Astrocyte (in vitro differentiated cells and primary cell): Measurements from ENCODE around the gene AMN. TPM values are rescaled to one million over a fixed set of nuclear protein-coding genes. Genes with fewer than 3 reads are reported as not detected.

Experiments
- DNase-seq: peaks from one replicate; pipeline ENCODE4 v3.0.0-alpha.2; 2010; ENCODE audit warnings: low read depth
- FAIRE-seq: peaks from 2 replicates; lab custom pipeline; 2011; peaks lifted over from hg19 to GRCh38; lab: Jason Lieb, UNC
- H2AFZ ChIP-seq: 2 replicates; pipeline ENCODE4 v1.6.0; 2012; ENCODE audit warnings: low read depth, low read length, inconsistent platforms
- H3K27ac ChIP-seq: 2 replicates; pipeline ENCODE4 v1.5.1; 2011; ENCODE audit warnings: low read depth, low read length, inconsistent platforms
- H3K27me3 ChIP-seq: 2 replicates; pipeline ENCODE4 v1.6.0; 2011; ENCODE audit warnings: low read length, inconsistent platforms; ENCODE audit not compliant: insufficient read depth
- H3K36me3 ChIP-seq: 2 replicates; pipeline ENCODE4 v1.5.1; 2011; ENCODE audit warnings: low read length, inconsistent platforms; ENCODE audit not compliant: insufficient read depth
- H3K4me1 ChIP-seq: 2 replicates; pipeline ENCODE4 v1.5.1; 2011; ENCODE audit warnings: low read length, inconsistent platforms; ENCODE audit not compliant: insufficient read depth
- H3K4me2 ChIP-seq: 2 replicates; pipeline ENCODE4 v1.6.0; 2012; ENCODE audit warnings: low read length, inconsistent platforms
- H3K4me3 ChIP-seq: 2 replicates; pipeline ENCODE4 v1.5.1; 2011; ENCODE audit warnings: low read depth, mild to moderate bottlenecking, low read length, inconsistent platforms; ENCODE audit not compliant: insufficient read depth
- H3K79me2 ChIP-seq: 2 replicates; pipeline ENCODE4 v1.6.0; 2012; ENCODE audit warnings: mild to moderate bottlenecking, low read length, inconsistent platforms; ENCODE audit not compliant: insufficient read depth
- H3K9ac ChIP-seq: 2 replicates; pipeline ENCODE4 v1.6.0; 2012; ENCODE audit warnings: mild to moderate bottlenecking, low read length, inconsistent platforms
- H3K9me3 ChIP-seq: 2 replicates; pipeline ENCODE4 v1.5.1; 2012; ENCODE audit warnings: low read depth, mild to moderate bottlenecking, low read length, inconsistent platforms; ENCODE audit not compliant: insufficient read depth
- H4K20me1 ChIP-seq: 2 replicates; pipeline ENCODE4 v1.6.0; 2012; ENCODE audit warnings: low read length, inconsistent platforms; ENCODE audit not compliant: insufficient read depth
- H3K27ac Mint-ChIP-seq: one replicate; pipeline ENCODE4 v1.8.0; 2021; ENCODE audit warnings: mild to moderate bottlenecking, mixed read lengths; ENCODE audit not compliant: unreplicated experiment
- H3K27me3 Mint-ChIP-seq: one replicate; pipeline ENCODE4 v1.8.0; 2021; ENCODE audit warnings: low read depth, mixed read lengths; ENCODE audit not compliant: unreplicated experiment
- H3K36me3 Mint-ChIP-seq: one replicate; pipeline ENCODE4 v1.8.0; 2021; ENCODE audit warnings: low read depth, mixed read lengths; ENCODE audit not compliant: unreplicated experiment
- H3K4me1 Mint-ChIP-seq: one replicate; pipeline ENCODE4 v1.8.0; 2021; ENCODE audit warnings: low read depth, mixed read lengths; ENCODE audit not compliant: unreplicated experiment
- H3K4me3 Mint-ChIP-seq: one replicate; pipeline ENCODE4 v1.8.0; 2021; ENCODE audit warnings: mild to moderate bottlenecking, moderate library complexity, mixed read lengths; ENCODE audit not compliant: unreplicated experiment
- H3K9me3 Mint-ChIP-seq: one replicate; pipeline ENCODE4 v1.8.0; 2021; ENCODE audit warnings: mild to moderate bottlenecking, mixed read lengths; ENCODE audit not compliant: unreplicated experiment
- CTCF ChIP-seq: IDR thresholded peaks from 2 replicates; pipeline ENCODE4 v1.5.1; 2011; ENCODE audit warnings: low read depth, mild to moderate bottlenecking, inconsistent platforms, low read length, moderate library complexity; ENCODE audit not compliant: insufficient read depth
- EZH2 ChIP-seq: IDR thresholded peaks from 2 replicates; pipeline ENCODE4 v1.6.1; 2012; ENCODE audit warnings: mild to moderate bottlenecking, low read length, inconsistent platforms; ENCODE audit not compliant: insufficient read depth
- total RNA-seq: library from RNA; stranded (reverse); gene quantifications from 2 replicates; pipeline ENCODE4 v1.2.1, GENCODE V29; 2021

AMN gene
- total RNA-seq, 1 donor from 2014 or later = 2.0 TPM

- Histone ChIP-seq H3K4me1 (peaks cover 2% of the 10 kb centered on the region), H3K36me3 (peaks cover 11% of the 10 kb centered on the region), H2AFZ (no peak overlapping the region), H3K79me2 (no peaks in the 10 kb centered on the region), H3K4me3 (no peak overlapping the region), H3K9me3 (no peaks in the 10 kb centered on the region), H3K27me3 (no peaks in the 10 kb centered on the region), H3K9ac (no peak overlapping the region), H3K4me2 (no peak overlapping the region), H3K27ac (no peak overlapping the region), H4K20me1 (peaks cover 5% of the 10 kb centered on the region)
- H3K36me3 Mint-ChIP-seq = peaks cover 18% of the 10 kb centered on the region
- no peak overlapping the region for H3K4me3 Mint-ChIP-seq
- H3K9me3 Mint-ChIP-seq = no peaks in the 10 kb centered on the region
- H3K4me1 Mint-ChIP-seq = peaks cover 4% of the 10 kb centered on the region
- FAIRE-seq (no peak), DNase-seq (no peak)
- no peaks in the 10 kb centered on the region for H3K27me3 Mint-ChIP-seq
- TF ChIP-seq EZH2 (no peak), CTCF (no peak)
- no peak overlapping the region for H3K27ac Mint-ChIP-seq
These were observed 32.8 kb upstream of the AMN start for GRCh38 chr14:102889615-102890014.

GRCh38 chr14:102891111-102891510 is 31.4 kb upstream of the AMN start:
- no peak overlapping the region for H3K4me2 ChIP-seq
- Mint-ChIP-seq H3K27ac (no peak overlapping the region), H3K4me1 (peaks cover 4% of the 10 kb centered on the region), H3K9me3 (no peaks in the 10 kb centered on the region), H3K36me3 (peaks cover 22% of the 10 kb centered on the region), H3K27me3 (no peaks in the 10 kb centered on the region), H3K4me3 (no peak overlapping the region)
- H3K9ac ChIP-seq = no peak overlapping the region
- no peaks in the 10 kb centered on the region for H3K79me2 ChIP-seq
- no peaks in the 10 kb centered on the region for H3K9me3 ChIP-seq
- H2AFZ ChIP-seq = no peak overlapping the region
- TF ChIP-seq CTCF (no peak), EZH2 (no peak)
- H3K4me3 ChIP-seq = no peak overlapping the region
- no peaks in the 10 kb centered on the region for H3K27me3 ChIP-seq
- FAIRE-seq = no peak
- peaks cover 5% of the 10 kb centered on the region for H4K20me1 ChIP-seq
- no peak overlapping the region for H3K27ac ChIP-seq
- peaks cover 23% of the 10 kb centered on the region for H3K36me3 ChIP-seq
- no peak for DNase-seq
- H3K4me1 ChIP-seq = peaks cover 2% of the 10 kb centered on the region

- H3K36me3 Mint-ChIP-seq = peaks cover 23% of the 10 kb centered on the region
- Histone ChIP-seq H4K20me1 (peaks cover 5% of the 10 kb centered on the region), H3K27me3 (no peaks in the 10 kb centered on the region), H3K36me3 (peaks cover 22% of the 10 kb centered on the region), H3K4me2 (no peak overlapping the region), H3K79me2 (no peaks in the 10 kb centered on the region), H3K4me3 (no peak overlapping the region), H3K4me1 (peaks cover 2% of the 10 kb centered on the region), H3K9ac (no peak overlapping the region), H2AFZ (no peak overlapping the region), H3K27ac (no peak overlapping the region), H3K9me3 (no peaks in the 10 kb centered on the region)
- H3K27ac Mint-ChIP-seq = no peak overlapping the region
- TF ChIP-seq EZH2 (no peak), CTCF (no peak)
- FAIRE-seq = no peak
- peak; percentile 40 for DNase-seq
- no peaks in the 10 kb centered on the region for H3K9me3 Mint-ChIP-seq
- no peak overlapping the region for H3K4me3 Mint-ChIP-seq
- peaks cover 4% of the 10 kb centered on the region for H3K4me1 Mint-ChIP-seq
- no peaks in the 10 kb centered on the region for H3K27me3 Mint-ChIP-seq
These were observed 30.9 kb upstream of the AMN start for GRCh38 chr14:102891556-102891955.
